Measurements from ENCODE around the gene GGT7. TPM values are rescaled to one million over a fixed set of nuclear protein-coding genes. Genes with fewer than 3 reads are reported as not detected.
"Not testable (repeated sequence)": the region's sequence is repeated elsewhere in the genome, so short reads cannot be mapped to it uniquely, and the experiment has no call there.

Gene GGT7, protein sequence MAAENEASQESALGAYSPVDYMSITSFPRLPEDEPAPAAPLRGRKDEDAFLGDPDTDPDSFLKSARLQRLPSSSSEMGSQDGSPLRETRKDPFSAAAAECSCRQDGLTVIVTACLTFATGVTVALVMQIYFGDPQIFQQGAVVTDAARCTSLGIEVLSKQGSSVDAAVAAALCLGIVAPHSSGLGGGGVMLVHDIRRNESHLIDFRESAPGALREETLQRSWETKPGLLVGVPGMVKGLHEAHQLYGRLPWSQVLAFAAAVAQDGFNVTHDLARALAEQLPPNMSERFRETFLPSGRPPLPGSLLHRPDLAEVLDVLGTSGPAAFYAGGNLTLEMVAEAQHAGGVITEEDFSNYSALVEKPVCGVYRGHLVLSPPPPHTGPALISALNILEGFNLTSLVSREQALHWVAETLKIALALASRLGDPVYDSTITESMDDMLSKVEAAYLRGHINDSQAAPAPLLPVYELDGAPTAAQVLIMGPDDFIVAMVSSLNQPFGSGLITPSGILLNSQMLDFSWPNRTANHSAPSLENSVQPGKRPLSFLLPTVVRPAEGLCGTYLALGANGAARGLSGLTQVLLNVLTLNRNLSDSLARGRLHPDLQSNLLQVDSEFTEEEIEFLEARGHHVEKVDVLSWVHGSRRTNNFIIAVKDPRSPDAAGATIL
- total RNA-seq, result 10 to 100 TPM; 20.8 to 23.1 TPM

DNA sequence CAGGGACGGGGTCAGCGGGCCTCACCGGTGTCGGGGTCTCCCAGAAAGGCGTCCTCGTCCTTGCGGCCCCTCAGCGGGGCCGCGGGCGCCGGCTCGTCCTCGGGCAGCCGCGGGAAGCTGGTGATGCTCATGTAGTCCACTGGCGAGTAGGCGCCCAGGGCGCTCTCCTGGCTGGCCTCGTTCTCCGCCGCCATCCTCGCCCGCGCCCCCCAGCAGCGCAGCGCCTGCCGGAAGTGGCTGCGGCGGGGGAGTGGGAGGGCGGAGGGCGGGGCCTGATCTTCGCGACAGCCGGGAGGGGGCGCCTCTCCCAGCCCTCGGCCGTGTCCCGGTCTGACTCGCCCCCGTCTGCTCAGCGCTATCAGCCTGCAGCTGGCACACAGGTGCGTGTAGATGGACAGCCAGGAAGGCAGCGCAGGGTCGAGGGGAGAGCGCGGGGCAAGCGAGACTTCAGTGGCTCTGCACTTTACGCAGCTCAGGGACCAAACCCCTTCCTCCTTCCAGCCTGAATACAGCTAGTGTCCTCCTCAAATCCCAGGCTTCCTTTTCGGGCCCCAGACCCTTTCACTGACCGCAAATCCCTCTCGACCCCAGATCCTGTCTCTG lies at the start of gene GGT7:
Gene GGT7 (minus strand): TSS at position 235 of the 603 bp plus-strand sequence. CDS start 41 bp downstream, at position 194.
- peaks cover 7% of the 10 kb centered on the region for H3K27me3 Mint-ChIP-seq (ENCODE audit: low read depth)
- H3K4me1 Mint-ChIP-seq (ENCODE audit: low read depth), result peaks cover 61% of the 10 kb centered on the region
- peak; percentile 91 to 94 for DNase-seq
- H3K9me3 Mint-ChIP-seq, result no peaks in the 10 kb centered on the region
- peak; percentile 70 to 75 for ATAC-seq (replicated peaks in 1 of 2)
- peak within 1 kb of the TSS; percentile 66 for H3K27ac Mint-ChIP-seq
- peak within 1 kb of the TSS; percentile 92 to 93 for H3K4me3 Mint-ChIP-seq
- peaks cover 0 to 2% of the 10 kb centered on the region in 2 donors for H3K36me3 Mint-ChIP-seq (ENCODE audit: insufficient read depth in 2 of 2)

DNA sequence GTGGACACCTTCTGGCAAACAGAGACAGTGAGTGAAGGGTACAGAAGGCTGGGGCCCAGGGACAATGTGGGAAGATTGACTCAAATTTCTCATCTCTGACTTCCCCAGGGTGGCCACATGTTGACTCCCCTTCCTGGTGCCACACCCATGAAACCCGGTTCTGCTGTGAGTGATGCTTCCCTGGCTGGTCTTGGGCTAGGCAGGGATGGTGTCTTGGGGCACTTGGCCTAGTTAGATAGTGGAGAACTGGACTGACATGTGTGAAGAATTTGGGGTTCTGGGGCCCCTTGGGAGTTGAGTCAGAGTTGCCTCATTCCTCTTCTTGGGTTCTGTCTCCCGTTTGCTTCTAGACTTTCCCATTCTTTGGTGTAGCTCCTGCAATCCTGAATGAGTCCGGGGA lies 48.8 kb upstream of the GGT7 start:
- ATAC-seq (replicated peaks in 1 of 2) (peak; percentile 22 to 24), DNase-seq (peak; percentile 31 to 35)
- no peak overlapping the region for H3K27ac Mint-ChIP-seq

DNA sequence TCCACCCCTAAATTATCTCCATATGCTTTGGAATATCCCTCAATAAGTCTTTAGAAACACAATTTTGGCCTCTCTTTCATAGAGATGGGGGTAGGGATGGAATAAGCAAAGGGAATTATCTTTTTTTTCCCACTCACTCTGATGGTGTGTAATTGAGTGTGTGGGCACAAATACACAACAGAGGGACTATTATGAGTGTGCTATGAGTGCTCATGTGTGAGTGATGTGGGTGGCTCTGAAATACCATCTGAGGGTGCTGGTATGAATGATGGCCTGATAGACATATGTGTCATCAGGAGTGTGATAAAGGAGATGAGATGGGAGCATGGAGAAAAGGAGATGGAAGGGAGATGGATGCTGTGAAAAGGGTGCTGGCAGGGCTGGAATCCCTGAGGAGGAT lies 47.4 kb upstream of the GGT7 start:
- no peaks in the 10 kb centered on the region for H3K27me3 Mint-ChIP-seq (ENCODE audit: low read depth)
- peak overlapping the region; percentile 14 to 32 for H3K4me3 Mint-ChIP-seq
- H3K9me3 Mint-ChIP-seq, result peaks cover 7% of the 10 kb centered on the region in 2 donors
- no peak overlapping the region for H3K27ac Mint-ChIP-seq
- H3K36me3 Mint-ChIP-seq (ENCODE audit: insufficient read depth in 2 of 2), result peaks cover 13 to 19% of the 10 kb centered on the region in 2 donors
- ATAC-seq (replicated peaks in 1 of 2) (peak; percentile 71 to 76), DNase-seq (peak; percentile 30 to 36)
- H3K4me1 Mint-ChIP-seq (ENCODE audit: low read depth), result peaks cover 47% of the 10 kb centered on the region

More for the DNA sequence above, 48.8 kb upstream of the GGT7 start:
- Mint-ChIP-seq H3K36me3 (ENCODE audit: insufficient read depth in 2 of 2) (peaks cover 13 to 19% of the 10 kb centered on the region in 2 donors), H3K4me1 (ENCODE audit: low read depth) (peaks cover 54% of the 10 kb centered on the region), H3K27me3 (ENCODE audit: low read depth) (no peaks in the 10 kb centered on the region), H3K4me3 (no peak overlapping the region), H3K9me3 (peaks cover 7% of the 10 kb centered on the region in 2 donors)

DNA sequence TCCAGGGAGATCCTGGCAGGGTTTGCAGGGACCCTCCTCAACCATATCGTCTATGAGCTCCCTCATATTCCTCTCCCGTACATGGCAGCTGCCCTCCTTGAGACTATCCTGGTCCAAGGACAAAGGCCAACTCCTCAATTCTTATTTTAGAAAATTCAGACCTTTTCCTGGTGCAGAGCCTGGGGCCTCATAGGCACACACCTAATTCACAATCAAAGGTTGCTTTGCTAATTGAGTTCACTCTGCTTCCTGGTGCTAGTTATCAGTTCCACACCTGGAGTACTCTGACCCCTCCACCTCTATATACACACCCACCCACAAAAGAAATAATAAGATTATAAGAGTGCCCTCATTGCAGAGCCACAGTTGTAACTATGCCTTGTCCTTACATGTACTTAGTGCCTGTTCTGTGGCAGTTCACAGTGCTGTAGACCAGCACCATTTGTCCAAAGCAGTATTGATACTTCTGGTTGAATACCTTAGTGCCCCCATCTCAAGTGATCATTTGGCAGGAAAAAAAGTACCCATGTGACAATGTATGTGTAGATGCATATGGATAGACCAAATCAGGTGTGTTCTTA lies 44.2 kb upstream of the GGT7 start:
- H3K27me3 Mint-ChIP-seq (ENCODE audit: low read depth), result no peaks in the 10 kb centered on the region
- no peak for DNase-seq
- no peak overlapping the region for H3K27ac Mint-ChIP-seq
- H3K4me3 Mint-ChIP-seq, result no peak overlapping the region
- peaks cover 13 to 19% of the 10 kb centered on the region in 2 donors for H3K36me3 Mint-ChIP-seq (ENCODE audit: insufficient read depth in 2 of 2)
- peaks cover 47% of the 10 kb centered on the region for H3K4me1 Mint-ChIP-seq (ENCODE audit: low read depth)
- ATAC-seq (replicated peaks in 1 of 2), result no peak
- peaks cover 7% of the 10 kb centered on the region in 2 donors for H3K9me3 Mint-ChIP-seq

DNA sequence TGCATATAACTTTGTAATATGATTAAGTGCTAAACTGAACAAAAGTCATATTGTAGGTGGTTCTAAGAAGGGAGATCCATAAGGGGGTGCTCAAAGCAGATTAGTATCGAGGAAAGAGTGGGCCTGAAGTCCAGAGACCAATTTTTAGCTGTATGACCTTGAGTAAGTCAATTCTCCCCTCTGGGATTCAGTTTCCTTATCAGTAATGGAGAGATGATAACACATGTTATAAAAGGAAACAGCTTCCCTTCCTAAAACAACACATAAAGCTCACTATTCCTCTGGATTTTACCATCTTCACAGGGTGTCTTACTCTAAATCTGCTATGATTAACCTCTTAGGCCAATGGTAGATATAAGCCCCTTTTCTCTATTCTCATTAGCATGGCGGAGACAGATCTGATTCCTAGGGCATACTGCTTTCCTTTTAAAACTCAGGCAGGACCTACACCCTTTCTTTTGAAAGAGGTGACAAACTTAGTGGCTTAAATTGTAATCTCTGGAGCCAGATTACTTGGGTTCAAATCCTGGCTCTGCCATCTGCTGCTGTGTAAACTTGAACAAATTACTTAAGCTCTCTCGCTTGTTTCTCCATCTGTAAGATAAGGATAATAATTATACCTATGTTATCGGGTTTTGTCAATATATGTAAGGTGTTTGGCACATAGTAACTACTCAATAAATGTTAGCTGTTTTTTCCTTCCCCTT lies 43.2 kb upstream of the GGT7 start:
- H3K27me3 Mint-ChIP-seq (ENCODE audit: low read depth), result no peaks in the 10 kb centered on the region
- H3K27ac Mint-ChIP-seq, result no peak overlapping the region
- H3K36me3 Mint-ChIP-seq (ENCODE audit: insufficient read depth in 2 of 2), result peaks cover 13 to 19% of the 10 kb centered on the region in 2 donors
- DNase-seq (no peak), ATAC-seq (replicated peaks in 1 of 2) (no peak)
- H3K9me3 Mint-ChIP-seq, result peaks cover 7% of the 10 kb centered on the region in 2 donors
- peaks cover 38% of the 10 kb centered on the region for H3K4me1 Mint-ChIP-seq (ENCODE audit: low read depth)
- H3K4me3 Mint-ChIP-seq, result no peak overlapping the region

DNA sequence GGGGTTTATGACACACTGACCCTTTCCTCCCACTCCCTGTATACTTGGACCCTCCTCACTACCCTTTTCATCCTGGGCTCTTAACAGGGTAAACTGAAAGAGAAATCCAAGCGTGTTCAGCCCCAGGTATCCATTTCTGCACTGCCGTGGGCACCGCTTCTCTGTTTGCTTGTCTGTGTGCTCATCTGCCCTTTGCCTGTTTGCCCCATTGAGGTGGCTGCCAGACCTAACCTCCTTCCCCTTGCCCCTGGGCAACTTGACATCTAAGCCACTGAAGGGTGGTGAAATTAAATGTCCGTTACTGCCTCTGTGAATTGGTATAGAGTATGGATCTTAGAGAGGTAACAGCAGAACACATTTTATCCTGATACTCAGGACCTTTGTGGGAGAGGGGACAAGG lies 42.5 kb upstream of the GGT7 start:
- no peak overlapping the region for H3K27ac Mint-ChIP-seq
- H3K9me3 Mint-ChIP-seq, result peaks cover 3 to 5% of the 10 kb centered on the region in 2 donors
- no peaks in the 10 kb centered on the region for H3K27me3 Mint-ChIP-seq (ENCODE audit: low read depth)
- ATAC-seq (replicated peaks in 1 of 2) (no peak), DNase-seq (no peak)
- peaks cover 8 to 13% of the 10 kb centered on the region in 2 donors for H3K36me3 Mint-ChIP-seq (ENCODE audit: insufficient read depth in 2 of 2)
- H3K4me1 Mint-ChIP-seq (ENCODE audit: low read depth), result peaks cover 31% of the 10 kb centered on the region
- no peak overlapping the region for H3K4me3 Mint-ChIP-seq

DNA sequence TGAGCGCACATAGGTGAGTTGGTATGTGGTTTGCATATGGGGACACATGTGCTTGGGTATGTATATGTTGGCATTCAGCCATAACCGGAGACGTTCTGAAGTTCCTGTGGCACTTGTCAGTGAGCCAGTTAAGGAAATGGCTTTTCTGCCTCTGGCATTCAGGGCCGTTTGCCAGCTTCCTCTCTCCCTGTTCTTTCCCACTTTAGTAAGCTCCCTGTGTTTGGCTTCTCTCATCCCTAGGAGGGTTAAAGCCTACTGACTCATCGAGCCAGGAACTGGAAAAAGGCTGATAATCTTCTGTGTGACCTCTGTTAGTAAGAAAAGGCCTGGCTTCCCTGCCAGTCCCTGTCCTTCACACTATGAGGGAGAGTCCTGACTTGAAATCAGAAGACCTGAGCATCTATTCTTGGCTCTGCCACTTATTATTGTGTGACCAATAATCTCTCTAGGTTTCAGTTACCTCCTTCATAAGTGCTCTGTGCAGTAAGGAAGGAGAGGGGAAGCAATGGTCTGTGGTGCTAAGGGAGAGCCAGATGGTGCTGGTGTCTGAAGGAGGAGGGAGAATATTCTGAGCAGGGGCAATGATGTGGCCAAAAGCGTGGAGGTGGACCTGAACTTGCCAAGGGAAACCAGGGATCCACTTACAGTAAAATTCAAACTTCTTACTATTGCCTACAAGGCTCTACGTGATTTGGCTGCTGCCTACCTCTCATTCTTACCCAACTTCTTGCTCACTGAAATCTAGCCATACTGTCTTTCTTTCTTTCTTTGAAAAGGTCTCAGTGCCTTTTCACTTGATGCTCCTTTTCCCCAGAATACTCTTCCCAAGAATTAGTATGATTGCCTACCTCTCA lies 35.2 kb upstream of the GGT7 start:
- Mint-ChIP-seq H3K4me1 (ENCODE audit: low read depth) (peaks cover 21% of the 10 kb centered on the region), H3K36me3 (ENCODE audit: insufficient read depth in 2 of 2) (no peaks in the 10 kb centered on the region), H3K27me3 (ENCODE audit: low read depth) (no peaks in the 10 kb centered on the region), H3K4me3 (no peak overlapping the region), H3K9me3 (no peaks in the 10 kb centered on the region), H3K27ac (no peak overlapping the region)
- DNase-seq (no peak), ATAC-seq (replicated peaks in 1 of 2) (no peak)

DNA sequence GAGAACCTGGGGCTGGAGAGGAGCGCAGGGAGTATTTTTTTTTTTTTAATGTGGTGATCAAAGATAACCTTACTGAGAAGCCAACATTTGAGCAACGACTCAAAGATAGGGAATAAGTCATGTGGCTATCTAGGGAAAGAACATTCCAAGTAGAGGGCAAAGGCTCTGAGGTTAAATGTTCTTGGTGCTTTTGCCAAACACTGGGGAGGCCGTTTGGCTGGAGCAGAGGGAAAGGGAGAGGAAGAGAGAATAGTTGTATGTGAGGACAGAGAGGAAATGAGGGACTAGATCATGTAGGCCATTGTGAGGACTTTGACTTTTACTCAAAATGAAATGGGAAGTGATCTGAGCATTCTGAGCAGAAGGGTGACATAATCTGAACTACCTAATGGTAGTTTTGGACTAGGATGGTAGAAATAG lies 31.6 kb upstream of the GGT7 start:
- Mint-ChIP-seq H3K4me1 (ENCODE audit: low read depth) (peaks cover 21% of the 10 kb centered on the region), H3K36me3 (ENCODE audit: insufficient read depth in 2 of 2) (peaks cover 0 to 3% of the 10 kb centered on the region in 2 donors), H3K27me3 (ENCODE audit: low read depth) (no peaks in the 10 kb centered on the region), H3K27ac (peak overlapping the region; percentile 17), H3K9me3 (no peaks in the 10 kb centered on the region), H3K4me3 (no peak overlapping the region)
- ATAC-seq (replicated peaks in 1 of 2) (no peak), DNase-seq (no peak)

DNA sequence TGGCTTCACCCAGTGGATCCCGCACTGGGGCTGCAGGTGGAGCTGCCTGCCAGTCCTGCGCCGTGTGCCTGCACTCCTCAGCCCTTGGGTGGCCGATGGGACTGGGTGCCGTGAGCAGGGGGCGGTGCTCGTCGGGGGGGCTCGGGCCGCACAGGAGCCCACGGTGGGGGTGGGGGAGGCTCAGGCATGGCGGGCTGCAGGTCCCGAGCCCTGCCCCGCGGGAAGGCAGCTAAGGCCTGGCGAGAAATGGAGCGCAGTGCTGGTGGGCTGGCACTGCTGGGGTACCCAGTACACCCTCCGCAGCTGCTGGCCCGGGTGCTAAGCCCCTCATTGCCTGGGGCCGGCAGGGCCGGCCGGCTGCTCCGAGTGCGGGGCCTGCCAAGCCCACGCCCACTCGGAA lies 26.1 kb upstream of the GGT7 start:
- not testable (repeated sequence) for H3K27ac Mint-ChIP-seq; ATAC-seq (replicated peaks in 1 of 2); H3K9me3 Mint-ChIP-seq; H3K27me3 Mint-ChIP-seq (ENCODE audit: low read depth); H3K36me3 Mint-ChIP-seq (ENCODE audit: insufficient read depth in 2 of 2); DNase-seq; H3K4me3 Mint-ChIP-seq; H3K4me1 Mint-ChIP-seq (ENCODE audit: low read depth)

DNA sequence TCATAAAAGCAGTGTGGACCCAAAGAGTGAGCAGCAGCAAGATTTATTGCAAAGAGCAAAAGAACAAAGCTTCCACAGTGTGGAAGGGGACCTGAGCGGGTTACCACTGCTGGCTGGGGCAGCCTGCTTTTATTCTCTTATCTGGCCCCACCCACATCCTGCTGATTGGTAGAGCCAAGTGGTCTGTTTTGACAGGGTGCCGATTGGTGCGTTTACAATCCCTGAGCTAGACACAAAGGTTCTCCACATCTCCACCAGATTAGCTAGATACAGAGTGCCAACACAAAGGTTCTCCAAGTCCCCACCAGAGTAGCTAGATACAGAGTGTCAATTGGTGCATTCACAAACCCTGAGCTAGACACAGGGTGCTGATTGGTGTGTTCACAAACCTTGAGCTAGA lies 25.5 kb upstream of the GGT7 start:
- H3K9me3 Mint-ChIP-seq; DNase-seq; H3K4me3 Mint-ChIP-seq; ATAC-seq (replicated peaks in 1 of 2); H3K4me1 Mint-ChIP-seq (ENCODE audit: low read depth); H3K27ac Mint-ChIP-seq; H3K36me3 Mint-ChIP-seq (ENCODE audit: insufficient read depth in 2 of 2); H3K27me3 Mint-ChIP-seq (ENCODE audit: low read depth): not testable (repeated sequence)

DNA sequence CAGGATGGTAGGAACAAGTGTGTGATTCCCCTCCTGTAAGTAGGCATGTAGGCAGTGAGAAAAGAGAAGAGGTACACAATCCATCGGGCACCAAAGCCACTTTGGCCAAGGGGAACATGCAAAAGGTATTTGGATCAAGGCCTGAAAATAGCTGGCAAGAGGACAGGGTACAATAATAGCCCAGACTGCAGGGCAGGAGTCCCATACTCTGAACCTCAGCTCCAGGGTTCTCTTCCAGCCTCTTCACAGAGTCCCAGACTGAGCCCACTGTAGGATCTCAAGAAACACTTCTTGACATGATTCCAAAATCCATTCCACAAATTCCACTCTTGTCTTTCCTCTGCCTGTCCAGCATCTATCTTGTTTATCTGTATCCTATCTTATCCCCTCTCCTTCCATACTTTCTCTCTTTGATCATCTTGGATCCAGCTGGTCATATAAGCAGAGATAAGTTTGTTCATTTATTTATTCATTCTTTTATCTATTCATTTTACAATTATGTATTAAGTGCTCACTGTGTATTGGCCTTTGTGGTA lies 23.5 kb upstream of the GGT7 start:
- DNase-seq (no peak), ATAC-seq (replicated peaks in 1 of 2) (no peak)
- Mint-ChIP-seq H3K36me3 (ENCODE audit: insufficient read depth in 2 of 2) (peaks cover 5 to 7% of the 10 kb centered on the region in 2 donors), H3K4me3 (no peak overlapping the region), H3K27ac (no peak overlapping the region), H3K27me3 (ENCODE audit: low read depth) (no peaks in the 10 kb centered on the region), H3K9me3 (no peaks in the 10 kb centered on the region), H3K4me1 (ENCODE audit: low read depth) (peaks cover 22% of the 10 kb centered on the region)

DNA sequence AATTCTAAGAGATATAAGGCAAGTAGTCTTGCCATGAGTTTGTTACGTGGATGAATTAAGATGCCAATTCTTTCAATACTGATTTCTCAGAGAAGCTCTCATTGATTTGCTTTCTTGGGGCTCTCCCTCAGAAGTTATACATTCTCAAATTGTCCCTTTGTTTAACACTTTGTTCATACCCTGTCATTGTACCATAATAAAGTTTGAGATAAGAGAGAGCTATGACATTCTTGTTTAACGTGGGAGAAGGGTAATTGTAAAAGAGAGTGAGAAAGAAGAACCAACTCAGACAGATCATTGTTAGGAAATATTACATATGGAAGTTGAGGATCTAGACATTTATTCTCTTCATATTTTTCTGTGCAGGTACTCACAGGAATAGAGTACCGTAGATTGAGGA lies 22.8 kb upstream of the GGT7 start:
- H3K9me3 Mint-ChIP-seq, result no peaks in the 10 kb centered on the region
- ATAC-seq (replicated peaks in 1 of 2) (no peak), DNase-seq (no peak)
- H3K27me3 Mint-ChIP-seq (ENCODE audit: low read depth), result no peaks in the 10 kb centered on the region
- peaks cover 29% of the 10 kb centered on the region for H3K4me1 Mint-ChIP-seq (ENCODE audit: low read depth)
- no peak overlapping the region for H3K27ac Mint-ChIP-seq
- H3K36me3 Mint-ChIP-seq (ENCODE audit: insufficient read depth in 2 of 2), result peaks cover 5% of the 10 kb centered on the region in 2 donors
- no peak overlapping the region for H3K4me3 Mint-ChIP-seq
